Measurements from ENCODE around the gene WBP1L.
"Not testable (repeated sequence)": the region's sequence is repeated elsewhere in the genome, so short reads cannot be mapped to it uniquely, and the experiment has no call there.

WBP1L gene

DNA sequence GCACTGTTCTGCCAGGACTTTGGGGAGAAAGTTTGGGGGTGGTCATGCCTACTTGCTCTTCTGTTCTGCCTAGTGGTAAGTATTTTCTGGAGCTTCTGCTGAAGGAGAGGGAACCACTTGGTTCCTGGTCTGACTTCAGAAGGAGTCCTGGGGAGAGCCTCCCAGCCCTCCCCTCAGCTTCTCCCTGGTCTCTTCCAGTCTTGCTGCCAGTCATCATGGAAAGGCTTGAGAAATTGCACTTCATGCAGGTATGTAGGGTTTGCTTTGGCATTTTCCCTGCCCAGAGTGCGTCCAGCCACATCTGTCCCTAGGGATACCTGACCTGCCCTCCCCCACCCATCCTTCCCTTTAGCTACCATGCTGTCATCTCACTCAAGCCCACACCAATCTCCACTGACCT is 11.1 kb upstream of the WBP1L start:
- DNase-seq (ENCODE audit: low read depth): no peak
- no peak for TF ChIP-seq CTCF (conservative IDR thresholded peaks at IDR 0.05; ENCODE audit: low read length)

GRCh38 chr10:102735065-102735562 is 8.6 kb upstream of the WBP1L start:
- no peak overlapping the region for H3K4me3 ChIP-seq (ENCODE audit: low read length)
- peak; percentile 27 for DNase-seq (ENCODE audit: low read depth)
- TF ChIP-seq CTCF (conservative IDR thresholded peaks at IDR 0.05; ENCODE audit: low read length): no peak

More for the DNA sequence above, 11.1 kb upstream of the WBP1L start:
- no peak overlapping the region for H3K4me3 ChIP-seq (ENCODE audit: low read length)

GRCh38 chr10:102738692-102739121 is 5.0 kb upstream of the WBP1L start:
- H3K4me3 ChIP-seq (ENCODE audit: low read length): no peak overlapping the region
- TF ChIP-seq CTCF (conservative IDR thresholded peaks at IDR 0.05; ENCODE audit: low read length): no peak
- DNase-seq (ENCODE audit: low read depth): peak; percentile 56

DNA sequence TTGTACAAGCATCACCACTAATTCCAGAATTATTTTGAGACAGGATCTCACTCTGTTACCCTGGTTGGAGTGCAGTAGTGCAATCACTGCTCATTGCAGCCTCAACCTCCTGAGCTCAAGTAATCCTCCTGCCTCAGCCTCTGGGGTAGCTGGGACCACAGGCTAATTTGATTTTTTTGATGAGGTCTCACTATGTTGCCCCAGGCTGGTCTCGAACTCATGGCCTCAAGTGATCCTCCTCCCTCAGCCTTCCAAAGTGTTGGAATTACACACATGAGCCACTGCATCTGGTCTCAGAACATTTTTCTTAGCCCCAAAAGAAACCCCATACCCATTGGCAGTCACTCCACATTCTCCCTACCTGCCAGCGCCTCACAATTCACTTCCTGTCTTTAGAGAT is 3.5 kb upstream of the WBP1L start:
- H3K4me3 ChIP-seq (ENCODE audit: low read length): no peak overlapping the region
- TF ChIP-seq CTCF (conservative IDR thresholded peaks at IDR 0.05; ENCODE audit: low read length): no peak
- no peak for DNase-seq (ENCODE audit: low read depth)

- TF ChIP-seq CTCF (conservative IDR thresholded peaks at IDR 0.05; ENCODE audit: low read length): no peak
- H3K4me3 ChIP-seq (ENCODE audit: low read length): no peak overlapping the region
- DNase-seq (ENCODE audit: low read depth): no peak
Observed at GRCh38 chr10:102741726-102742237, 2.0 kb upstream of the WBP1L start.

DNA sequence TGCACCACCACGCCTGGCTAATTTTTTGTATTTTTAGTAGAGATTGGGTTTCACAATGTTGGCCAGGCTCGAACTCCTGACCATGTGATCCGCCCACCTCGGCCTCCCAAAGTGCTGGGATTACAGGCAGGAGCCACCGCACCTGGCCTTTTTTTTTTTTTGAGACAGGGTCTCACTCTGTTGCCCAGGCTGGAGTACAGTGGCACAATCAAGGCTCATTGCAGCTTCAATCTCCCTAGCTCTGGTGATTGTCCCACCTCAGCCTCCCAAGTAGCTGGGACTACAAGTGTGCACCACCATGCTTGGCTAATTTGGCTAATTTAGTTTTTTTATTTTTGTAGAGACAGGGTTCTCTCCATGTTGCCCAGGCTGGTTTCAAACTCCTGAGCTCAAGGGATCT is 1.4 kb upstream of the WBP1L start:
- not testable (repeated sequence) for DNase-seq (ENCODE audit: low read depth)

DNA sequence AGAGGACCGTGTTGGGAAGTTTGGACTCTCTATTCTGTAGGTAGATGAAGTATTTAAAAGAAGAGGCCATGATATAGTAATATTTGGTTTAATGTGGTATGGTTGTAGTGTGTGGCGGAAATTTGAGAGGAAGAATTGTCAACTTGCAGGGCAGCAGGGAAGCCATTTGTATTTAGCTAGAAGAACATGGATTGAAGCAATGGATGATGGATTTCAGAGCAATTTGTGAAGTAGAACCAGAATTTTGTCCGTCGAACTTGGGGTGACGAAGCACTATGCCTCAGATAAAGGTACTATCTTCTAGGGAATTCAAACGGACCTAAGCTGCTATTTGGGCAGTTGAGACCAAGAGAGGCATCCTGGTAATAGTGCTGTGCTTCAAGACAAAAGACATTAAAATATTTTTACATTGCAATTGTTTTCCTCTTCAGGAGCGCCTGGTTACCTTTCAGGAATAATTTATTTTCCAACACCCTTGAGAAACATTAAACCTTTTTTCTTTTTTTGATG is 615 bp upstream of the WBP1L start:
- DNase-seq (ENCODE audit: low read depth): no peak
- peak overlapping the region; percentile 15; the same call in 1 of the 2 replicates for H3K4me3 ChIP-seq (ENCODE audit: low read length)
- no peak for TF ChIP-seq CTCF (conservative IDR thresholded peaks at IDR 0.05; ENCODE audit: low read length)

More for the DNA sequence above, 1.4 kb upstream of the WBP1L start:
- H3K4me3 ChIP-seq (ENCODE audit: low read length): not testable (repeated sequence)
